GM18498 (cell line): ENCODE measurements around the gene ALDH3A2.
"Not testable (repeated sequence)": the region's sequence is repeated elsewhere in the genome, so short reads cannot be mapped to it uniquely, and the experiment has no call there.

Source experiments
- ATAC-seq: cut with Tn5 transposase; IDR thresholded peaks from one replicate; pipeline ENCODE4 v1.9.1; 2021; ENCODE audit warnings: mild to moderate bottlenecking, moderate library complexity; ENCODE audit not compliant: unreplicated experiment

The ALDH3A2 gene

DNA sequence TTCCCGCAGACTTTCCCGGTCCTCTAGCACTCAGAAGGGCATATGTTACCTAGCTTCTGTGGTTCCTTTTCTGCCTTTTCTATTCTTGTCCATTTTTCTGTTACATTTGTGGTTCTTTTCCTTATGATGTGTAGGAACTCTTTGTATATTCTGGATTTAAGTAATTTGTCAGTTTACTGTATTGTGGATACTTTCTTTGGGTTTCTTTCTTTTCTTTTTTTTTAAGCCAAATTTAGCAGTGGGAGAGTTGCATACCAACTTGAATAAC lies 657 bp downstream of the ALDH3A2 start:
- ATAC-seq: no peak

DNA sequence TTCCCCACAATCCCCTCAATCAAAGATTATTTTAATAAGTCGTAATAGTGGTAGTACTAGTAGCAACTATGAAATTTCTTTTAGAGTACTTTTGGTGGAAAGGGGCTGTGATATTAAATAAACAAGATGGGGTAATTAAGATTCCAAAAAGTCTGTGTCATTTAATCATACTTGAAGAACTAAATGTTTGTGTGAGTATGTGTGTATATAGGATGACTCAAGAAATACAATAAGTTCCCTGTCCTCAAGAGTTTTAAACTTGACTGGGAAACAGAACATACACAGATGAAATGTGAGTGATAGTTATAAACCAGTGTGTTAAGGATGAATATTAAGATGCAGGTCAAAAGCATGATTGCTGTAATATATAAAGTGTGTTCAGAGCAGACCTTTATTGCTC lies 2.3 kb downstream of the ALDH3A2 start:
- no peak for ATAC-seq

DNA sequence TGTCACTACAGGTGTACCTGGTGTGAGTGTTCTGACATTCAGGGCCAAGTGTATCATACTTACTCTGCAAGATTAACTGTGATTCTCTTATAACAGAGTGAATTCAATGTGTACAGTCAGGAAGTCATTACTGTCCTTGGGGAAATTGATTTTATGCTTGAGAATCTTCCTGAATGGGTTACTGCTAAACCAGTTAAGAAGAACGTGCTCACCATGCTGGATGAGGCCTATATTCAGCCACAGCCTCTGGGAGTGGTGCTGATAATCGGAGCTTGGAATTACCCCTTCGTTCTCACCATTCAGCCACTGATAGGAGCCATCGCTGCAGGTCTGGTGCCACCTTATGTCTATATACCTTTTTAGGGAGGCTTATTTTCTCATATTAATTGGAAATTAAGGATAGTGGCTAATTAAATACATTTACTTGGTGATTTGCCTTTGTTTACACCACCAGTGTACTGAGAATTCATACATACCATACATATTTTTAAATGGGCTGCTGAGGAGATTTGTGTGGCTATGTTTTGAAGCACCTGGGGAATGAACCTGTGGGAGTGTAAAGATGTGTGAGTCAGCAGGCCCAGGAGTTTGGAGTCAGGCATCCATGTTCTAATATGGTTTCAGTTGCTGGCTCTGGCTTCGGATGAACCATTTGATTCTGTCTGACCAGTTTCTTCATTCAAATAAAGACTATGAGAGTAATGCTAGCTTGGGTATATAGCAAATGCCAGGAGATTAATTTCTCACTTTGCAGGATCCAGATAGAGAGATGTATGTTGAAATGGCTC lies 3.1 kb downstream of the ALDH3A2 start:
- no peak for ATAC-seq

DNA sequence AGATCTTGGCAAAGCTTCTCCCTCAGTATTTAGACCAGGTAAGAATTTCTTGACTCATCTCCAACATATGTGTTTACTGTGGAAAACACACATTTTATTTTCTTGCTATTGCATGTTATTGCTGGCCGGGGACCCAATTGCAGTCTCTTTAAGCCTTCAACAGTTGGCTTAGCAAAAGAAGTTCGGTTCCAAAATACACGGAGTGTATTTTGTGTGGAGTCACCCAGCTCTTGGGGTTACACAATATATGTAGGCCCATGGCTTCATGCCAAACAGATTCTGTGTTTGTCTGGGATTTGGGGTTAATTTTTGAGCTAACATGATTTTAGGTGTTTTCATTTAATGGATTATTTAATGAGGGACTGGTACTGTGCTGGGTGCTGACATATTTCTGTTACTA lies 4.0 kb downstream of the ALDH3A2 start:
- ATAC-seq: no peak

DNA sequence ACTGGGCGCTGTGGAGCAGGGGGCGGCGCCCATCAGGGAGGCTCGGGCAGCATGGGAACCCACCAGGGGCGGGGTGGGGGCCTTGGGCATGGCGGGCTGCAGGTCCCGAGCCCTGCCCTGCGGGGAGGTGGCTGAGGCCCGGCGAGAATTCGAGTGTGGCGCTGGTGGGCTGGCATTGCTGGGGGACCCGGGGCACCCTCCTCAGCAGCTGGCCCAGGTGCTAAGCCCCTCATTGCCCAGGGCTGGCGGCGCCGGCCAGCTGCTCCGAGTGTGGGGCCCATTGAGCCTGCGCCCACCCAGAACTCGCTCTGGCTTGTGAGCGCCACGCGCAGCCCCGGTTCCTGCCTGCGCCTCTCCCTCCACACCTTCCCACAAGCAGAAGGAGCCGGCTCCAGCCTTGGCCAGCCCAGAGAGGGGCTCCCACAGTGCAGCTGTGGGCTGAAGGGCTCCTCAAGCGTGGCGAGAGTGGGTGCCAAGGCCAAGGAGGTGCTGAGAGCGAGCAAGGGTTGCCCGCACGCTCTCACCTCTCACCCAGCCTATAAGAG lies 5.9 kb downstream of the ALDH3A2 start:
- ATAC-seq: no peak

DNA sequence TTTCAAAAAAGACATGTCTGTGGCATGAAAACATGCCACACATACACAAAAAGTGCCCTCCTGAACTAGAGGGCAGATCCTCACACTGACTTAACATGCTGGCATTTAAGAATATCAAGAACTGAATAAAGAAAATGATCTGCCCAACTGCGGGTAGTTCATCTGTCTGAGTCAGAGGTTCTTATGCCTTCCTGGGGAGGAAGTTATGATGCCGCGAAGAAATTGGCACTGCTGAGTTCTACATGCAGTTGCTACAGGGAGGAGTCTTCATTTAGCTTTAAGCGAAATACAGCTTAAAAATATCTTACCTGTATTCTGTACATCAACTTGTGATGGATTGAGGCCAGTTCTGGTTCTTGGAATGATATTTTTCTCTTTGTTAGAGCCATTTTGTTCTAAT lies 6.3 kb downstream of the ALDH3A2 start:
- no peak for ATAC-seq

DNA sequence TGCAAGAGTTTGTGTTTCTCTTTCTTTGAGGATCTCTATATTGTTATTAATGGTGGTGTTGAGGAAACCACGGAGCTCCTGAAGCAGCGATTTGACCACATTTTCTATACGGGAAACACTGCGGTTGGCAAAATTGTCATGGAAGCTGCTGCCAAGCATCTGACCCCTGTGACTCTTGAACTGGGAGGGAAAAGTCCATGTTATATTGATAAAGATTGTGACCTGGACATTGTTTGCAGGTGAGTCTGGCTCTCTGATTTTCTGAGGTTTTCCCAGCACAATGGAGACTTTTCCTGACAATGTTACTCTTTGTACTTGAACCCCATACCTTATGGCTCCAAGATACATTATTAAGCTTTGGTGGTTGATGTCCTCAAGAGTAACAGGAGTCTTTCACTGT lies 7.8 kb downstream of the ALDH3A2 start:
- ATAC-seq: no peak

DNA sequence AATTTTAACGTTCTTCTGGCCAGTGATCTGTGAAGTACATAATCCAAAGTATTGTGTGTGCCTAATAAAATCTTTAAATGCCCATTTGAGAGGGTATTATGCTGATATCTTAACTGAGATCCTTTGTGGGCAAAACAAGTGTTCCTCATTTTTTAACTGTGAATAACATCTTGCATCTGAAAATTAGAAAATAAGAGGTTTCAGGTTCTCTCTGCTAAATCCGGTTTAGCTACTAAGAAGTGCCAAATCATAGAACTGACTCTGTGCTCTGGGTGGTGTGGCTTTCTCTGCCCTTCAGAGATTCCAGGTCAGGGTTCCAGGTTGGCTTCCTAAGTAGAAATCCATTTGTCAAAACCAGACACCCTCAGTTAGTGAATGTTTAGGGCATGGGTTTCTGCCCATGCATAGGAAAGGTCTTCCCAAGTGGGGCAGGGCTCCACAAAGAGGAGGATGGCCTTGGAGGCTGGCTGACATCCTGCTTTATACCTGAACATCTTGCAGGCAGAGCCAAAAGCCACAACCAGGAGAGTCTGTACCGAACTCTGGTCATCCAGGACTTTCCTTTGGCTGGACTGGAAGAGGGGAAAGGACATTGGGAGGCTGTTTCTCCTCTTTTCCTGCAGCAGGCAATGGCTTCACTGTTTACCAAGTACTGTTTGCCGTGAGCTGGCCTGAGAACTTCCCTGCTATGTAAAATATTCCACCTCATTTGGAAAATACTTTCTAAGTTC lies 8.5 kb downstream of the ALDH3A2 start:
- no peak for ATAC-seq

DNA sequence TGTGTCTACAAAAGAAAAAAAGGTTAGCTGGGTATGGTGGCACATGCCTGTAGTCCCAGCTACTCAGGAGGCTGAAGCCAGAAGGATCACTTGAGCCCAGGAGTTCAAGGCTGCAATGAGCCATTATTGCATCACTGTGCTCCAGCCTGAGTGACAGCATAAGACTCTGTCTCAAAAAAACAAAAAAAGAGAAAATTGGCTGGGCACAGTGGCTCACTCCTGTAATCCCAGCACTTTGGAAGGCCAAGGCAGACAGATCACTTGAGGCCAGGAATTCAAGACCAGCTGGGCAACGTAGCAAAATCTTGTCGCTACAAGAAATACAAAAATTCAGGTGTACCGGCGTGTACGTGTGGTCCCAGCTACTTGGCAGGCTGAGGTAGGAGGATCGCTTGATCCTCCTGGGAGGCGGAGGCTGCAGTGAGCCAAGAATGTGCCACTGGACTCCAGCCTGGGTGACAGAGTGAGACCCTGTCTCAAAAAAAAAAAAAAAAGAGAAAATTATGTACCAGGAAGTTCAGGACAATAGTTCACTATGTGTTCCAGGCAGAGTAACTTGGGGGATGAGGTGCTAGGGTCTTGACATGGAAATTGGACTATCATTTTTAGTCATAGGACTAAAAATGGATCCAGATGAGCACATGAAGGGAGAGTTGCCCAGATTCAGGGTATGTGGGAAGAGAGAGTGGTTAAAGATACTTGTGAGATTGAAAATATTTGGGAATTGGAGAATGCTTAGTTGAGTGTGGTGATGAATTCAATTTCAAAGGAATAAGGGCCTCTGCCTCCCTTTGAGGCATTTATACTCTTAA lies 11.0 kb downstream of the ALDH3A2 start:
- ATAC-seq: no peak

DNA sequence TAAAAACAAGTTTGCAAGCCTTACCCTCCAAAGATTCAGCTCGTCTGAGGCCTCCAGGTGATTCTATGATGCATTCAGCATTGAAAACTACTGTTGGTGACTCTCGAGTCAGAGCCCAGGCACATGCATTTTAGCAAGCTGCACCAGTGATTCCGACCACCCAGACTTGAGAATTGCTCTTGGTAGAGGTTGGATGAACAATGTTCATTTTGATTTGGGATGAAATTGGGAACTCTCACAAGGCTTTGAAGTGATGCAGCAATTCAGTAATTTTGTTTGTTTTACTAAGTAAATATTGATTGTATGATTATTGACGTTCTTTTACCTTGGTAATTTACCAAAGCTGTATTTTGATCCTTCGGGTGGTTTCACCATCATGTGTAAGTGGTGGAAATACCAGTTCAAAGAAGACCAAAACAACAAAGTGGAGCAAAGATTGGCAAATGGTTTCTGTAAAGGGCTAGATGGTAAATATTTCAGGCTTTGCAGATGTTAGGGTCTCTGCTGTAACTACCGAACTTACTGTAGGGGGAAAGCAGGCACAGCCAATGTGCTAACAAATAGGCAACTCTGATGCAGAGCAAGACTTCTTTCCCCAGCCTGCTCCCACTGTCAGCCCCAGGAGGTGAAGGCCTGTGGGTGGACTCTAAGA lies 11.8 kb downstream of the ALDH3A2 start:
- no peak for ATAC-seq

DNA sequence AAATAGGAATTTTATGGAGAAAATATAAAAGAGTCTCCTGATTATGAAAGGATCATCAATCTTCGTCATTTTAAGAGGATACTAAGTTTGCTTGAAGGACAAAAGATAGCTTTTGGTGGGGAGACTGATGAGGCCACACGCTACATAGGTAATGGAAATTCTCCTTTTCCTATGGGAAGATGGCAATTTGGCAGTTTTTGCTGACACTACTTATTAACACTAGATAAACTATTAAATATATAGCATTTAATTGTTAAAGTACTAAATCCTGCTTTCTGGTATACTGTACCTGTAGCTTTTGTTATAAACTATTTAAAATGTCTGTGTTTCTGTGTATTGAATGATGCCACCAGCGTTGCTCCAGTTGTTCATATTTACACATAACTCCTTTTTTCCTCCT lies 12.6 kb downstream of the ALDH3A2 start:
- ATAC-seq: no peak

DNA sequence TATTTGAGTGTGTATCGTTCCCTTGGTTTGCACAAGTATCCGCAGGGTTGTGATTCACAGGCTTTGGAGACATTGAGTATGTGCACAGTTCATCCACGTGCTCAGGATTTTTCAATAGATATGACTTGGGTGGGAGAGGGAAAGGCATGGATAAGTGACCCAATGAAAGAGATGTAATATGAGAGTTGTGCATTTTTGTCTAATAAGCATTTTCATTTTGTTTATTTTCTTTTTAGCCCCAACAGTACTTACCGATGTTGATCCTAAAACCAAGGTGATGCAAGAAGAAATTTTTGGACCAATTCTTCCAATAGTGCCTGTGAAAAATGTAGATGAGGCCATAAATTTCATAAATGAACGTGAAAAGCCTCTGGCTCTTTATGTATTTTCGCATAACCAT lies 14.5 kb downstream of the ALDH3A2 start:
- ATAC-seq: no peak

DNA sequence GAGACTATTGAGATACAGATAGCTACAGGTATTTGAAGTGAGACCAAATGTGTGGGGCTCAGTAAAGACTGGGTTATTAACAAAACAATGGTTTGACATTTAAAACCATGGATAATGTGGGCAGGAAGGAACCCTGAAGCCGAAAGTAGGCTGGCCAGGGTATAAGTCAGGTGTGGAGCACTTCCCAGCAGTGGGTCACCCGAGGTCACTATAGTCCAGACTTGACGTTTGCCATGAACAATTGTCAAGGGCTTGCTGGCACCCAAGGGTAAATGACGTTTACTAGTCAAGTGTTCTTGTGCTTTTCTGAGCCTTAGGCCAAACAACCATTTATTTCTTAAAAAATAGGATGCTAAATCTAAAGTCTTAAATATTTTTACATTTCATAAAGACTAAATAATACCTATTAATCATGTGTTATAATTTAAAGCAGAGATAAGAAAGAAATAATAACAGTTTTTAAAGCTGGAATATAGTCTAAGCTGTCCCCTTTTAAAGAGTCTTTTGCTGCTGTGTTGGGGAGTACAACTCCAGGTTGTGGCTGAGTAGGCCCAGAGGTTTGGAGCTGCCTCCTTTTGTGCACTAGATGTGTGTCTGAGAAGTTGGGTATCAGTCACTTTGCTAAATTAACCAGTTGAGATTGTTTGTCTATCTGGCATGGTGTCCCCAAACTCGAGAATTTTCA lies 15.7 kb downstream of the ALDH3A2 start:
- no peak for ATAC-seq

DNA sequence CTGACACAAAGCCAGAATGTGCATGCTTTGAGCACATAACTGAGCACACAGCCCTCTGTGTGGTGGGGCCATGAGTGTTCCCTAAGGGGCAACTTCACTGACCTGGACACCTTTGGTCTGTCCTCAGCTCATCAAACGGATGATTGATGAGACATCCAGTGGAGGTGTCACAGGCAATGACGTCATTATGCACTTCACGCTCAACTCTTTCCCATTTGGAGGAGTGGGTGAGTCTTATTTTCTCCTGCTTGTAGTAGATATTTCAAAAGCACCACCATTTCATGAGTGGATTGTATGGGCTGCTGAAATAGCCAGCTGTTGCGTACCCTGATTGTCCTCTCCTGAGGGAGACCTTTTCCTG lies 16.2 kb downstream of the ALDH3A2 start:
- ATAC-seq: no peak

DNA sequence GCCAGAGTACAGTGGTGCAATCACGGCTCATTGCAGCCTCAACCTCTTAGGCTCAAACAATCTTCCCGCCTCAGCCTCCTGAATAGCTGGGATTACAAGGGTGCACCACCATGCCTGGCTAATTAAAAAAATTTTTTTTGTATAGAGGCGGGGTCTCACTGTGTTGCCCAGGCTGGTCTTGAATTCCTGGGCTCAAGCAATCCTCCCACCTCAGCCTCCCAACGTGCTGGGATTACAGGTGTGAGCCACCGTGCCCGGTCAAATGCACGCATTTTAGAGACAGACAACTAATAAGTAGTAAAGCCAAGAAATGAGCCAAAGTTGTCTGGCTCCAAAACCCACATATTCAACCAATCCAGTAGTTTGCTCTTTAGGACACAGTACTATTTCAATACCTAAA lies 21.1 kb downstream of the ALDH3A2 start:
- not testable (repeated sequence) for ATAC-seq

DNA sequence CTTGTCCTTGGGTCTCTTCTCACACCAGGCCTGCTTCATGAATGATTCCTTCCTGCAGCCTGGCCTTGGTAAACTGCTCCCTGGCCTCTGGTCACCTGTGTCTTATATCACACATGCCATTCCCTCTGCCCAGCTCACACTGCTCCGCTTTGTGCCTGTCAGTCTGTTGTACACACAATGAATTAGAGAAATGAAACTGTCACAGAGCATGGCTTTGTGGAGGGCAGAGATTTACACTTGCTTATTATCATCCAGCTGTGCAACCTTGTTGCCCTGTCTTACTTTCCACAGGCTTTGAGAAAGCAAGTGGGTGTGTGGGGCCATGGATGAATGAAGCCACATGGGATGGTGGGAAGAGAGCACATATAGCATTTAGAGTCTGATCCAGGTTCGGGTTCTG lies 22.4 kb downstream of the ALDH3A2 start:
- no peak for ATAC-seq

DNA sequence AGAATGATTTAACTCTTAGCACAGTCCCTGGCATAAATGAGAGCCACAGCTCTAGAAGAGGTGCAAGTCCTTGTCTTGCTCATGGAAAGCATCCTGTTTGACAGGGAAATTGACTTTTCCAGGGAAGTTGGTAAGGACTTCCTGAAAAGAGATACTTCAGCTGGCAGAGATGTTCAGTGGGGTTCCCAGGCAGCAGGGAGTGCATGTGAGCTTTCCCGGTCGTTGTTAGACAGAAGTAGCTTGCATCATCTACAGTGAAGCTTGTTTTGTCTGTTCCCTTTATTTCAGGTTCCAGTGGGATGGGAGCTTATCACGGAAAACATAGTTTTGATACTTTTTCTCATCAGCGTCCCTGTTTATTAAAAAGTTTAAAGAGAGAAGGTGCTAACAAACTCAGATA lies 22.9 kb downstream of the ALDH3A2 start:
- ATAC-seq: no peak

DNA sequence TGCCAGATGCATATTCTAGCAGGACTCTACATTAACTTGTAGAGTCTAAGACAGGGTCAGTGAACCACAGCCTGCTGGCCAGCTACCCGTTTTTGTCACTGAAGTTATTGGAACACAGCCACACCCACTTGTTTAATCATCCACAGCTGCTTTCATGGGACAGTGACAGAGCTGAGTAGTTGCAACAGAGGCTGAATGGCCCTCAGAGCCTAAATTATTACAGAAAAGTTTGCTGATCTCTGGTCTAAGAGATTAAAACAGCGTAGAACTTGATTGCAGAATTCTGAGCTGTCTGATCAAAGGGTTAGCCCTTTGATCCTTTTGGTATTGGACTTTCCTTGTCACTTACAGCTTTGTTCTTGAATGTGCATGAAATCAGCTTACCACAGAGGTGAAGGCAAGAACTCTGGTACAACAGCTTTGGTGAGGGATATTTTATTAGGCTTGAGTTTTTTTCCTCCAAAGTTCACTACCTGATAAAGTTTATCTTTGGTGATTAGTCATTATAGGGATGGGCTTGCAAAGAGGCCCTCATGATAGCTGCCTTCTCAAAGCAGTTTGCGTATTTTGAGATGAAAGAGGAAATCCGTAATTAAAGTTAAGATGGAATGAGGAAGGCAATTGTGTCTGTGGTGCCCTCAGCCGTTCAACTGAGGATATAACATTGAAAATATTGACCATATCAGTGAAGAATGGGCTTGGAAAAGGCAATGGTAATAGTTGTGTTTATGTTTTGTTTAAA lies 23.6 kb downstream of the ALDH3A2 start:
- no peak for ATAC-seq

DNA sequence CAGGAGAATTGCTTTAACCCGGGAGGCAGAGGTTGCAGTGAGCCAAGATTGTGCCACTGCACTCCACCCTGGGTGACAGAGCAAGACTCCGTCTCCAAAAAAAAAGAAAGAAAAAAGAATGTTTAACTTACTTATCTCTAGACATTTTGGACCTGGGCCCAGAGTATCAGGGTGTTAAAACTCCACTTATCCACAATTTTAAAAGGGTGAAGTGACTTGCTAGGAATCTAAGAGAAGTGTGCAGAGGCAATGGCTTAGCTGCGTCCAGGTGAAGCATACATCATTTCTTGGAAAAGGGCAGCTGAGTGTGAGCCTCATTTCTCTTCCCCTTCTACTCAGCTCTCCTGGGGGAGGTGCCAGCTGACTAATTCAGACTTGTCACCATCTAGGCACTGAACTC lies 25.1 kb downstream of the ALDH3A2 start:
- no peak for ATAC-seq

DNA sequence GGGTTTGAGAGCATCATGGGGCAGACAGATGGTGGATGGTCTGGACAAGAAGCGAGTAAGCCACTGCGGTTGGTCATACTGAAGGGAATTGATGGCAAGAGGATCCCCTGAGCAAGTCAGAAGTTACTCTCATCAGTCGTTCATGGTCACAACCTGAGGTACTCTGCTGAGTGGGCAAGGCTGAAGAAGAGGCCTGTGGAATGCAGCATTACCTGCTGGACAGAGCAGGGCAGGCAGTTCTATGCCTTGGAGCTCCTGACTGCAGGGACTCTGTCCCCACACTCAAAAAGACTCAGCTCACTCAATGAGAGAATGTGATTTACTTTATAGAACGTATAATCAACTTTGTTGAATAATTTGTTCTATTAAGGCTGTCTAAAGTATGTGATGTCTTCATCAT lies 28.3 kb downstream of the ALDH3A2 start:
- no peak for ATAC-seq
